ENCODE measurements around the gene STK4.

The STK4 gene

GRCh38 chr20:45087097-45087790 is 120.9 kb downstream of the STK4 start:
- DNase-seq (ENCODE audit: low read depth): no peak

DNA sequence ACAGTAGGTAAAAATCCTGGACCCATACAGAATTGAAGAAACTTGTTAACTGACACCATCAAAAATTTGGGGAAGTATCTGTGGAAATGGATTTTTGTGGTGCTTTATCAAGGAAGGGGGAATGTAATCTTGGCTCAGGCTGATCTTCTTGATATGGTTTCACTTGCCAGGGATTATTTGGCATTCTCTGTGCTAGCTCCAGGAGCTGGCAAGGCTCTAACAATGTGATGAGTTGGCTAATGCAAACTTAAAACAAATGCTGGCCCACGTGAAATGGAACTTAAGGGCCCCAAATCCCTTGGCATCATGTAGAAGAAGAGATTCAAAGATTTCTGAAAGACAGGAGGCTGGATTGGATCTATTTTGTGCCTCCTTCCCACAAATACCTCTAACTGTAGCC is 121.5 kb downstream of the STK4 start:
- DNase-seq (ENCODE audit: low read depth): no peak

DNA sequence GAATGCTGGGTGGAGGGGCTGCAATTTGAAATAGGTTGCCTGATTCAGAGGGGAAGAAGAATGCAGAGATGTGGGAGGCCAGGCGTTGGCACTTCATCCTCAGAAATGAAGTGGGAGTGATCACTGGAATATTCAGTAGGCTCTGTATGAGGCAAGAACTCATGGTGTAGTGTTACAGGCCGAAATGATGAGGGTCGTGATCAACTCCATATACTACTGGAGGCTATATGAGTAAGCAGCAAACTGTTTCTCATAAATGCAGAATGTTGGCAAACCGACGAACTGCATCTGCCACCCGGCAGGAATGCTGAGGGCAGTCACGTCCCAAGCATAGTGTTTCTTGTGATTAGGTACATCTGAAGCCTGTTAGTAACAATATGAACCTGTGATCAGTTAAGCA is 121.9 kb downstream of the STK4 start:
- no peak for DNase-seq (ENCODE audit: low read depth)

DNA sequence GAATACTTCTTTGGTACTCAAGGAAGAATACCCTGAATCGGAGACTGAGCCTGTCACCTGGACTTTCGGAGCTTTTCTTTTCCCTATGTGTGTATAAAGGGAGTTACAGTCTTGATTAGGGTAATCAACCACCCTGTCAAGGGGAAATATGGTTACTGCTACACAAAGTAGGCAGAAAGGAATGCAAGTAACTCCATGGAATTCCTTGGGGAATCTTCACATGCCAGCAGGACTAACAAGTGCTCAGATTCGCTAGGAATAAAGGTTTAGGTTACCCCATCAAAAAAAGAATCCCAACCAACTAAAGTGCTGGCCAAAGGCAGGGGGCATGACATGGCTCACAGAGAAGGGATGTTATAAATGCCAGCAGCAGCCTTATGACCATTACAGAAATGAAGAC is 124.2 kb downstream of the STK4 start:
- DNase-seq (ENCODE audit: low read depth): no peak

DNA sequence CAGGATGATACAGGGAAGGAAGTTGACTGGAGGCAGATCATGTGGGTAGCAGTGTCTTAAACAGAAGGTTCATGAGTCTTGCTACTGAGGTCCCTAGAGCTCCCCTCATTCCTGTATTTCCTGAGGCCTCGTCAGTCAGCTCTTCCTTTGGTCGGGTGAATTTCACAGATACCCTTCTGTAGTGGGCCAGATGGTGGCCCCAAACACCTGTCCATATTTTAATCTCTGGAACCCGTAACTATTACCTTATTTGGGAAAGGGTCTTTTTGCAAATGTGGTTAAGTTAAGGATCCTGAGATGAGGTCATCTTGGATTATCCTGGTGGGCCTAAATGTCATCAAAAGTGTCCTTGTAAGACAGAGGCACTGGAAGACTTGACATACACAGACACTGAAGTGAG is 125.1 kb downstream of the STK4 start:
- no peak for DNase-seq (ENCODE audit: low read depth)

- no peak for DNase-seq (ENCODE audit: low read depth)
These were observed 126.6 kb downstream of the STK4 start for GRCh38 chr20:45092898-45093297.

- DNase-seq (ENCODE audit: low read depth): no peak
These were observed 127.9 kb downstream of the STK4 start for GRCh38 chr20:45094201-45094600.

GRCh38 chr20:45094864-45095574 is 128.7 kb downstream of the STK4 start:
- no peak for DNase-seq (ENCODE audit: low read depth)

DNA sequence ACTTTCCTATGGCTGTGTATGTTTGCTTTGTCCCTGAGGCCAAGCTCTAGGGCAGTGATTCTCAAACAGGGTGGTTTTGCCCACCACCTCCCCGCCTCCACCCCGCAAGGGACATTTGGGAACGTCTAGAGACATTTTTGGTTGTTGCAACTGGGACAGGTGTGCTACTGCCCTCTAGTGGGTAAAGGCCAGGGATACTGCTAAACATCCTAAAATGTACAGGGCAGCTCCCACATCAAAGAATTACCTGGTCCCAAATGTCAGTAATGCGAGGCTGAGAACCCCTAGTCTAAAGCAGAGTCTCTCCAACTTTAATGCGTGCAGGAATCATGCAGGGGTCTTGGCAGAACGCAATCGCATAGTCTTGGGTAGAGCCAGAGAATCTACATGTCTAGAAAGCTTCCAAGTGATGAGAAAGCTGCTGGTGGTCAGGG is 129.5 kb downstream of the STK4 start:
- peak; percentile 11 for DNase-seq (ENCODE audit: low read depth)

- no peak for DNase-seq (ENCODE audit: low read depth)
These were observed 130.5 kb downstream of the STK4 start for GRCh38 chr20:45096781-45097180.

- no peak for DNase-seq (ENCODE audit: low read depth)
These were observed 131.3 kb downstream of the STK4 start for GRCh38 chr20:45097485-45098102.

DNA sequence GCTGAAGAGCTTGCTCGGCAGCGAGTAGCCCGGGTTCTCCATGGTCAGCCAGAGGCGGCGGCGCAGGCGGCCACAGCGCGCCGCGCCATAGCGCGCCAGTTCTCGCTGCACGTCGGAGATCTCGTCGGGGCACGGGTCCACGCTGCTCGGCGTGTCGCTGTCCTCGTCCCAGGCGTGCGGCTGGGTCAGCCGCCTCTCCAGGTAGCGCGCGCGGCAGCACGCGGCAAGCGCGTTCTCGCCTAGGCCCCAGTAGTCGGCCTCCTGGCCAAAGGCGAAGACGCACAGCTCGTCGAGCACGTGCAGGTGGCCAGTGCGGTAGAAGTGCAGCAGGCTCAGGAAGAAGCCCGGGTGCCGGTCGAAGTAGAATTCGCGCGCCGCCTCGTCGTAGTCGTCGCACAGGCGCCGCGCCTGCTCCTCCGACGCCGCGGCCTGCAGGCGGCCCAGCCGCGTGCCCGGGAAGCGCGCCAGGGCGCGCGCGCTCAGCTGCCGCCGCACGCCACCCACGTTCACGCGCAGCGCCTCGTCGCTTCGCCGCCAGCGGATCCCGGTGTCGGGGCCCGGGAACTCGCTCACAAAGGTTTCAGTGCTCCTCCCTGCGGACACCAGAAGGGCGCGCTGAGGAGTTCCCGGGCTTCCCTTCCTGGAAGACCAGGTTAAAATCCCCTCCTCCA is 131.9 kb downstream of the STK4 start:
- DNase-seq (ENCODE audit: low read depth): no peak

DNA sequence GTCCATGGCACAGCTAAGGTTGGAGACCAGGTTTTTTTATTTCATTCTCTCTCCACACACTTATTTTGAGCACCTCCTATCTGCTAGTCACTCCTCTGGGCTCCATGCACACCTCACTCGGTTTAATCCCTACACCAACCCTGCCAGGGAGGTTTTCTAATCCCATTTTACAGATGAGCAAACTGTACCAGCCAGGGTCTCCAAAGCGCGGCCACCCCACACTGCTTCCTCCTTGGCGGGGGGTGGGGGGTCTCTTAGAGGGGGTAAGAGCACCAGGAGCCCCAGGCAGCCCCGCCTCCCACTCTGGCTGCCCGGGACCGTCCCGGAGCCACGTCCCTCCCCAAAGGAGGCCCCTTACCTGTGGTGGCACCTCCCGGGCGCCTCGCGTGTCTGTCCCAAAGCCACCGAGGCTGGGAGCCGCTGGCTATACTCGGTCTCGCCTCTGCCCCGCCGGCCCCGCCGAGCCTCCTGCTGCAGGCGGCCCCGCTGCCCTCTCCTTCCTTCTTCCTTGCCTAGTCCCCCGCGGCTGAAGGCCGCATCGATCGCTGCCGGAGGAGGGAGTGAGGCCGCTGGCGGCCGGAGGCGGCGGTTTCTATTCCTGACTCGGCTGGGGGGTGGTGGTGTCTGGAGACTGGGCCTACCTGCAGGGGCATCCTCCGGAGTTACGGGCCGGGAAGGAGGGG is 134.4 kb downstream of the STK4 start, which contains the start of gene KCNS1:
KCNS1 (minus strand) TSS at position 565 of the 683 bp plus-strand sequence. CDS start 1,891 bp downstream, outside the sequence.
- DNase-seq (ENCODE audit: low read depth): no peak

DNA sequence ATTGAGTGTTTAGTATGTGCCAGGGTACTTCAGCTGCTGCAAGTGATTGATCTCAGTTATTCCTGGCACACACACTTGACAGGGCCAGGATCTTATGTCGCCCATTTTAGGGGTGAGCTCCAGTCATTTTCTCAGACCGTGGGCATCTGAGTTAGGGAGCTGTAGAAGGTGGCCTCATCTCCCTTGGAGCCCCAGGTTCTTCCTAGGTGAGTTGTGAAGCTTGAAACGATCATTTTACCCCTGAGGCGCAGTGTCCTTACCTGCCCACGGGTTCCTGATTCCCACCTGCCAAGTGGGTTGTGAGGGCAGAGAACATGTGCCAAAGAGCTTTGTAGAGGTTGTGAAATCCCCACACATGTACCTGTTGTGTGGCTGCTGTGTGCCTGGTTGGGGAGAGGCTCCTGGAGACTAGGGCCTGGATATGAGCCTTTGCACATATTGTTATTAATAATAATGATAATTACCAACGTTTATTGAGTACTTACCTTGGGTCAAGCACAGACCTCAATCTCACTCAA is 135.1 kb downstream of the STK4 start:
- no peak for DNase-seq (ENCODE audit: low read depth)

- no peak for DNase-seq (ENCODE audit: low read depth)
These were observed 136.8 kb downstream of the STK4 start for GRCh38 chr20:45103072-45103471.

- DNase-seq (ENCODE audit: low read depth): no peak
These were observed 138.5 kb downstream of the STK4 start for GRCh38 chr20:45104786-45105185.

- no peak for DNase-seq (ENCODE audit: low read depth)
These were observed 139.0 kb downstream of the STK4 start for GRCh38 chr20:45105317-45105716.

DNA sequence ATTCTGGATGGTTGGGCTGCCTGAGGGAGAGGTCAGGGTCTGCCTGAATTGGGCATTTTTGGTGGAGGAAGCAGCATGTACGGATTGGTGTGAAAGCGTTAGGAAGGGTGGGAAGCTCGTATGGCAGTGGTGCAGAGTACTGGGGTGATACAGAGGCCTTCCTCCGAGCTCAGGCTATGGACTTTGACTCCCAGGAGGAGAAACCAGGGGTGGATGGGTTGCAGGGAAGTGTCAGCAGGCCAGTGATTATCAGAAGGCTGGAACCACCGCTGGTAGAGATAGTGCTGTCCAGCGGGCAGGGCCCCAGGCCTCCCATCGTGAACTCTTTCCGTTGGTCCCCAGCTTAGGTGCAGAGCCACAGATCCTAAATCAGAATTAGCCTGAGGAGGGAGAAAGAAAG is 143.3 kb downstream of the STK4 start:
- no peak for DNase-seq (ENCODE audit: low read depth)

DNA sequence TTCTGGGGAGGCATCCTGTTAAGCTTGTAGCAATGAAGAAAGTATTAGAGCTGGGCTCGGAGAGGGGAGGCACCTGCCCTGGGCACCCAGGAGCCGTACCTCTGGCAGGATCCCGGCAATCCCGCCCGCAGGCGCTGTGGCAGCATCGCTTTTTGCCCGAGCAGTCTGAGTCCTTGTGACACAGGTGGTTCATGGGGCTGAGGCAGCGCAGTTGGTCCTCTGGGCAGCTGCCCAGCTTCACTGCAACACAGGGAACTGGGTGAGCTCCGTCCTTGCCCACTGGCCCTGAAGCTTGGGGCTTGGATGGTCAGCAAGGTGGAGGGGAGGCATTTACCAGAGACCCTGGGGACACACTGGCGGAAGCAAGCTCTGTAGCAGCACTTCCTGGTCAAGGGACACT is 144.0 kb downstream of the STK4 start:
- no peak for DNase-seq (ENCODE audit: low read depth)

- DNase-seq (ENCODE audit: low read depth): no peak
These were observed 145.0 kb downstream of the STK4 start for GRCh38 chr20:45111285-45111684.

- DNase-seq (ENCODE audit: low read depth): no peak
These were observed 145.6 kb downstream of the STK4 start for GRCh38 chr20:45111799-45112471.
